NCI-H2171 (cell line): ENCODE results near the gene HOXB1.
"Not testable (repeated sequence)": the region's sequence is repeated elsewhere in the genome, so short reads cannot be mapped to it uniquely, and the experiment has no call there.

Experiments
- DNase-seq: peaks from one replicate; lab custom pipeline; 2025; lab: John Stamatoyannopoulos, UW

Gene HOXB1

DNA sequence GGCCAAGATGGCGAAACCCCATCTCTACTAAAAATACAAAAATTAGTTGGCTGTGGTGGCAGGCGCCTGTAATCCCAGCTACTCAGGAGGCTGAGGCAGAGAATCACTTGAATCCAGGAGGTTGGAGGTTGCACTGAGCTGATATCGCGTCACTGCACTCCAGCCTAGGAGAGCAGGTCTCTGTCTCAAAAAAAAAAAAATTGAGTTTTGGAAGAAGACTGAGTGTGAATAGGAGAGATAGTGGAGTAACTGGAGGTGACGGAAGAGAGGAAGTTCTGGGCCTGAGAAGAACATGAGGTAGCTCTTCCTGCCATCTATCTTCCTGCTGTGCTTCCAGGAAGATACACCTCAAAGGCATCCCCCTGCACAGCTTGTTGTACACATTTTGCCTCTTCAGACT lies 11.4 kb downstream of the HOXB1 start:
- DNase-seq, result no peak

DNA sequence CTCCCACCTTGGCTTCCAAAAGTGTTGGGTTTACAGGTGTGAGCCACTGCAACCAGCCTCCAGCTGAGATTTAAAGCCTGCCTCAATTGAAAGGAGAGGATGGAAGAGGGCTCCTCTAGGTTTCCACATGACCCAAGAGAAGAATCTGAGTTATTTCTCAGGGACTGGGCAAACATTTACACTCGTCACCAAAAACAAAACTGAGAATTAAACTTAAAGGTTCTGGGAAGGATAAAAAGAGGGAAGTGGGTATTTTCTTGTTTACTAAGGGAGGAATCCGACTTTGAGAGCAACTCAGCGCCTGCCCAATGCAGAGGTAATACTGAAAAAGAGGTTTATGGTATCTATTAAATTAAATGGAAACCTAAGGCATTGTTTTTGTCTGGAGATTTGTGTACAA lies 13.3 kb downstream of the HOXB1 start:
- no peak for DNase-seq

DNA sequence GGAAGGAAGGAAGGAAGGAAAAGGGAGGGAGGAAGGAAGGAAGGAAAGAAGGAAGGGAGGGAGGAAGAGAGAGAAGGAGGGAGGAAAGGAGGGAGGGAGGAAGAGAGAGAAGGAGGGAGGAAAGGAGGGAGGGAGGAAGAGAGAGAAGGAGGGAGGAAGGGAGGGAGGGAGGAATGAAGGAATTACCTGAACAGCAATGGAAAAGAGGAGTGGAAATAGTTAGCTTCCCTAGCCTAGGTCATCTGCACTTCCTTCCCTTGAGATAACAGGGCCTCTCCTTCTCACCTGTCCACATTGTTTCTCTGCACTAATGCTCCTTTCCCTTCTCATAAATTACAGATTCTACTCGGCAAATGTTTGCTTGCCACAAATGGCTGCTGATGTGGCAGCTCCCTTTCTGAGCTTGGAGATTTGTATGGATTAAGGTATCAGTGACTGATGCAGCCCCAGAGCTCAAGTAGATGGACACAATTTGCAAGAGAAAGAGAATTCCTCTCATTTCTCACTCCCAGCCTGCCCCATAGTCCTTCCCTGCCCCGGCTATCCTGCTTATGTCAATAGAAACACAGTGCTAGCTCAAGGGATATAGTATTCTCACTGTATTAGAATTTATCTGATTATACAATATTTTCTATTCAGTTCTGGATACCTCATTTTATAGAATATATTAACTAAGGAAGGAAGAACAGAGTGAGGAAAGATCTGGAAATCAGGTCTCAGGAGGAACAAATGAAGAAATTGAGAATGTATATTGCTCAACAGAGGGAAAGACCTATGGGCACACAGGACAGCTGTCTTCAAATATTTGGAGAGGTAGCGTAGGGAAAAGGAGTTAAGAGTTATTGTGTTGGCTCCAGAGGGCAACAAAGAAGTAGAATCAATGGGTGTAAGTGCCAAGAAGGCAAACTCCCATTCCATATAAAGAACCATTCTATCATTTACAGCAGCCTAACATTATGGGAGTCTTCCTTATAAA lies 14.6 kb downstream of the HOXB1 start:
- no peak for DNase-seq

DNA sequence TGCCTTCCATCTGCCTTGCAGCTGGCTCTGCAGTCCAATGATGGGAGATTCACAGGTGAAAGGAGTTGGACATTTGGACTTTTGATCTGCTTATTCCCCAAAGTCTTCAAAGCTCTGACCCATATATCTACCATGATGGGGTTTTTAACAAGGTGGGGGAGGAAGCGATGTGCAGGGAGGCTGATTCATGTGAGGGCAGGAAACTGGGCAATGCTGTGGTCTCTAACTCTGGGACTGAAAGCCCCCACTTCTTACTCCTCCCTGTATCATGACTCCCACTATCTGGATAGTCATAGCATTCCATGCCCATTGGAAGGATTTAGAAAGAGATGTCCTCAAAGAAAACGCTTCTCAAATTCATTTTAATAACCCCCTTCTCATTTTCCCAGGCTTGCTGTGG lies 16.3 kb downstream of the HOXB1 start:
- DNase-seq, result no peak

DNA sequence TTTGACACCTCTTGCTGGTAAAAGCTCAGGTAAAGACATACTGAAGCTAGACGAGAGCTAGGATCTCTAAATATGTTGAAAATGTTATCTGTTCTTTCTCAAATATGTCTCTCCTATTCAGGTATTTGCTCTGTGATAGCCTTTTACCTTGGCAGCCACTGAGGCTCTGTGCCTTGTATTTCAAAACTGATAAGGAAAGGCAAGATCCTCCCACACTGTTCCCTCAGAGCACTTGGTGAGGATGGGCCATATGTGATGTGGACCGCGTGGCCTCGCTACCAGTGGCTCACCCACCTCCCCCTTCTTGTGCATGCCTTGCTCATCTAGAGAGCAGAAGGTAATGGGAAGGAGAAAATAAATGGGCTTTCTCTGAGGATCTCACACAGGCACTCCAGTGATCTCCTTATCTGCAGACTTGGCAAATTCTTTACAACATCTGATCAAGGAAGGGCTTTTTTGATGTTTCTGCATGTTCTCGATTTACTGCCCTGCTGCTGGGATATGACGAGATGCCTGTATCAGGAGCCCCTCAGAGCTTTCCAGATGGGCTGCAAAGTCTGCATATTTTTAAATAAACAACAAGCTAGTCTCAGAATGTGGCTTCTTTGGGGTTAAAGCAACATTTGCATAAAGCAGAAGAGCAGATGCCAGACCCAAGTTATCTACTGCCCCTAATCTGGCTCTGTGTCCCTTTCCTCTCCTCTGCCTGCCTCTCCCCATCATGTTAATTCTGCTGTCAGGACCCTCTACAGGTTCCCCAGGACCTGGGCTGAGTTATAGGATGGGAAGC lies 16.9 kb downstream of the HOXB1 start:
- no peak for DNase-seq

DNA sequence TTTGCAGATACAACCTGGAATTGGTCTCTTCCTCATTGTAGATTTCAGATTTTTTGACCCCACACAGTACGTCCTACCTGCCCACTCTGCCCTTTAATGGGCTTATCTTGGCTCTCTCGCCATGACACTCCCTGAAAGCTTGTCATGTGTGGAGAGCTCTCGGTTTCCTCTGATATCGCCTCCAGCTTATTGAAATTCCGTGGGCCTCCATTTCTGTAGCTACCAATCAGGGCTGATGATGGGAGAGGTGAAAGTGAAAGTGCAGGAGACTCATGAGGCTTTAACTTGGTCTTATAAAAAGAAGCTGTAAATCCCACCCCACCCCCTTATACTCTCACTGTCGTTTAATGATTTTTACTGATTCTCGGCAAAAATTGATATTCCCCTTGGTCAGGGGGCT lies 17.7 kb downstream of the HOXB1 start:
- DNase-seq, result no peak

DNA sequence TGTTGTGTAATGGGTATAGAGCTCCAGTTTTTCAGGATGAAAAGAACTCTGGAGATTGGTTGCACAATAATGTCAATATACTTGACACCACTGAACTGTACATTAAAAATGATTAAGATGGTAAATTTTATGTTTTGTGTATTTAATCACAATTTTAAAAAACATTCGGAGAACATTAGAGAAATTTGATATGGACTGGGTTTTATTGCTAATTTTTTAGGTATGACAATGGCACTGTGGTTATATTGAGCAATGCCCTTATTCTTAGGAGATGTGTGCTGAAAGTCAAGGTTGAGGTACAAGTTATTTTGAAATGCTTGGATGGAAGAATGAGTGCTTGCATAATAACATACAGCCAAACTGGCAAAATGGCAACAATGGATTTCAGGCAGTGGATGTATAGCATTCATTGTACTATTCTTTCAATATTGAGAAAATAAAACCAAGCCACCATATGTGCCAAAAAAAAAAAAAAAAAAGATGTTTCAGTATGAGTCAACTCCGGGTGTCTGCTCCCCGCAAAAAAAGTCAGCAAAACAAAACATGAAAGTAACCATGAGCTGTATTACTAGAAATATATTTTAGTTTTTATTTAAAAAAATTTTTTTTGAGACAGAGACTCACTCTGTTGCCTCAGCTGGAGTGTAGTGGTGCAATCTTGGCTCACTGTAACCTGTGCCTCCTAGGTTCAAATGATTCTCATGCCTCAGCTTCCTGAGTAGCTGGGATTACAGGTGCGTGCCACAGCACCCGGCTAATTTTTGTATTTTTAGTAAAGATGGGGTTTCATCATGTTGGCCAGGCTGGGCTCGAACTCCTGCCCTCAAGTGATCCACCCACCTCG lies 19.8 kb downstream of the HOXB1 start:
- DNase-seq, result no peak

DNA sequence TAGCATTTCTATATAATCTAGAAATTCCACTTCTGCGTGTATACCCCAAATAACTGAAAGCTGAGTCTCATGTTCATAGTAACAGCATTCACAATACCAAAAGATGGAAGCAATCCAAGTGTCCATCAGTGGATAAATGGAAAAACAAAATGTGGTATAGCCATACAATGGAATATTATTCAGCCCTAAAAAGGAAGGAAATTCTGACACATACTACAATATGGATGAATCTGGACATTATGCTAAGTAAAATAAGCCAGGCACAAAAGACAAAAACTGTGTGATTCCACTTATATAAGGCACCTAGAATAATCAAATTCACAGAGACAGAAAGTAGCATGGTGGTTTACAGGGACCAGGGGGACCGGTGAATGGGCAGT lies 20.4 kb downstream of the HOXB1 start:
- no peak for DNase-seq

DNA sequence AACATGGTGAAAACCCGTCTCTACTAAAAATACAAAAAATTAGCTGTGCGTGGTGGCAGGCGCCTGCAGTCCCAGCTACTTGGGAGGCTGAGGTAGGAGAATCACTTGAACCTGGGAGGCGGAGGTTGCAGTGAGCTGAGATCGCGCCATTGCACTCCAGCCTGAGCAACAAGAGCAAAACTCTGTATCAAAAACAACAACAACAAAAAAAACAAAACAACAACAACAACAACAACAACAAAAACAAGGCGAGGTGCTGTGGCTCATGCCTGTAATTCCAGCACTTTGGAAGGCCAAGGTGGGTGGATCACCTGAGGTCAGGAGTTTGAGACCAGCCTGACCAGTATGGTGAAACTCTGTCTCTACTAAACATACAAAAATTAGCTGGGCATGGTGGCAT lies 21.1 kb downstream of the HOXB1 start:
- DNase-seq, result not testable (repeated sequence)

DNA sequence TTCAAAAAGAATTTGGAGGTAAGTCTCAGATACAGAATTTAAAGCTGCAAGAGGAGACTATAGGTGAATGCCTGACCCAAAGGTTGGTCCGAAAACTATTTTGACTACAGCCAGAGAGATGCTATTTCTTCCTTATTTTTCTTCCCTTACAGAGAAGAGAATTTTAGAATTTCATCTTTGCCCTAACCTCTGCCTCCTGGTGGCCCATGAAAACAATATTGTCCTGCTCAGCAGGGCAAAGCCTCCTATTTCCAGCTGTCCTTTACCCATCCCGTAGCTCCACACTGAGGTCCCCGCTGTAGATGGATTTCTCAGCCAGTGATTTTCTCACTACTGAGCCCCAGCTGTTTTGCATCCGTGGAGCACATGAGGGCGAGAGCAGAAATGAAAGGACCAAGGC lies 24.6 kb downstream of the HOXB1 start:
- no peak for DNase-seq

DNA sequence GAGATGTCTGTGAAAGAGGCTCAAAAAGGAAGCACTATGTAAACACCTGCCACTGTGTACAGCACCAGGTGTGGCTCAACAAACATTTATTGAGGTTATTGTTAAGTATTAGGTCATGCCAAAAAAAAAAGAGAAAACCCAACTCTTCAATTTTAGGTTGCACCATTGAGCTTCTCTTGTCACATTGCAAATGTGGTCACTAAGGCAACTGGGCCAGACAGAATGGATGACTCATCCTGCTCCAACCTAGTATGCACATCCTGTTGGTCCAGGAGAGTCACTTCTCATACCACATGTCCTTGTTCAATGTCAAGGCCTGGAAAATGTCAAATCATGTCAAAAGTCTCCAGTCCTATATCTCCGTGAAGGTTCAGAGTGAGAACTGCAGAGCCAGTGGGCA lies 25.0 kb downstream of the HOXB1 start:
- no peak for DNase-seq

DNA sequence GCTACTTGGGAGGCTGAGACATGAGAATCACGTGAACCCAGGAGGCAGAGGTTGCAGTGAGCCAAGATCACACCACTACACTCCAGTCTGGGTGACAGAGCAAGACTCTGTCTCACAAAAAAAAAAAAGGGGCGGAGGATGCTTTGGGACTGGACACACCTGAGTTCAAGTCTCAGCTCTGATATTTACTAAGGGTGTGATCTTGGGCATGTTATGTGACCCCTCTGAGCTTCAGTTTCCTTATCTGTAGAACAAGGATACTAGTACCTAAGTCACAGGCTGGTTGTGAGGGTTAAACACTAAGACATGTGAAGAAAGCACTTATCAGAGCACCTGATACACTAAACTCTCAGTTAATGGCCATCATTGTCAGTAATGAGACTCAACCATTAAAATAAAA lies 25.9 kb downstream of the HOXB1 start:
- no peak for DNase-seq

DNA sequence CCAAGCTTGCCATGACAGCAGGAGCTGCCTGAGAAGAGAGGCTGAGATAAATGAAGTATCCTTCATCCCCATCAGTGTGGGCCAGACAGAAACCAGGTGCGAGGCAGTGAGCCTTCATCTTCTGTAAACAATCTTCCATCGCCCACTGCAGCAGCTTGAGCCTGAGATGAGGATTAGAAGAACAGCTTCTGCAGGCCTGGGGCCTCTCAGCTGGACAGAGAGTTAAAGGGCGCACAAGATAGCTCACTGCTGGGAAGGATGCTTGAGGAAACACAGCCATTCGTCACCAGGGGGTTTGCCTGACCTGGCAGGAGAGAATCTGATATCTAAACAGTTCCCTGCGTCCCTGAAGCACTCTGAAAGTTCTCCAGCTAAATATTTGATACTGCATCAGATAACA lies 27.1 kb downstream of the HOXB1 start:
- no peak for DNase-seq

DNA sequence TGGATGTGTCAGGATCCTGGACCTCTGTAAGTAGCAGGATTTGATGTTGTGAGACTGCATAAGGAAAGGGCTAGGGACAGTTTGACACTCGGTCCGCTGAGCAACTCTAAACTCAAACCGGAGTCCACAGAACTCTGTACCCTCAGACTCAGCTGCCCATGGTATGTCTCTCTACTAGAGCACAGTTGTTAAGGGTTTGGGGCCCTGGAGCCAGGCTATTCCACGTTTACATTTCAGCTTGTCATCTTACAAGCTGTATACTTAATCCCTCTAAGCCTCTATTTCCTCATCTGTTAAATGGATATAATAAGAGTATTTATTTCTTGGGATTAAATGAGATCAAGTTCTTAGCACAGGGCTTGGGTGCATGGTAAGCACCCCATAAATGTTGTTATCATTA lies 27.9 kb downstream of the HOXB1 start:
- DNase-seq, result no peak

DNA sequence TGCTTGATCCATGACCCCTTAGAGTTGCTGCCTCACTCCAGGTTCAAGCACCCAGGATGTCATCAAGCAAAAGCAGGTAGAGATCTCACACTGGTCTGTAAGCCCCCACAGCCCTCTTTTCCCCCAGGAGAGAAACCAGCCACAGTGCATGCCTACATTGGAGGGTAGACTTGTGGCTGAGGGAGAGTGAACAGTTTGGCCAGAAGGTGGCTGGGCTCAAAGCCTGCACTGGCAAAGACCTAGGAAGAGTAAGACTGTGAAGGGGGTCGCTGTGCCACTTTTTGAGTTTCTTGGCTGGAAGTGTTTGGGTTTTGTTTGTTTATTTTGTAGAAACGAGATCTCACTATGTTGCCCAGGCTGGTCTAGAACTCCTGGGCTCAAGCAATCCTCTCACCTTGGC lies 28.5 kb downstream of the HOXB1 start:
- DNase-seq, result no peak

DNA sequence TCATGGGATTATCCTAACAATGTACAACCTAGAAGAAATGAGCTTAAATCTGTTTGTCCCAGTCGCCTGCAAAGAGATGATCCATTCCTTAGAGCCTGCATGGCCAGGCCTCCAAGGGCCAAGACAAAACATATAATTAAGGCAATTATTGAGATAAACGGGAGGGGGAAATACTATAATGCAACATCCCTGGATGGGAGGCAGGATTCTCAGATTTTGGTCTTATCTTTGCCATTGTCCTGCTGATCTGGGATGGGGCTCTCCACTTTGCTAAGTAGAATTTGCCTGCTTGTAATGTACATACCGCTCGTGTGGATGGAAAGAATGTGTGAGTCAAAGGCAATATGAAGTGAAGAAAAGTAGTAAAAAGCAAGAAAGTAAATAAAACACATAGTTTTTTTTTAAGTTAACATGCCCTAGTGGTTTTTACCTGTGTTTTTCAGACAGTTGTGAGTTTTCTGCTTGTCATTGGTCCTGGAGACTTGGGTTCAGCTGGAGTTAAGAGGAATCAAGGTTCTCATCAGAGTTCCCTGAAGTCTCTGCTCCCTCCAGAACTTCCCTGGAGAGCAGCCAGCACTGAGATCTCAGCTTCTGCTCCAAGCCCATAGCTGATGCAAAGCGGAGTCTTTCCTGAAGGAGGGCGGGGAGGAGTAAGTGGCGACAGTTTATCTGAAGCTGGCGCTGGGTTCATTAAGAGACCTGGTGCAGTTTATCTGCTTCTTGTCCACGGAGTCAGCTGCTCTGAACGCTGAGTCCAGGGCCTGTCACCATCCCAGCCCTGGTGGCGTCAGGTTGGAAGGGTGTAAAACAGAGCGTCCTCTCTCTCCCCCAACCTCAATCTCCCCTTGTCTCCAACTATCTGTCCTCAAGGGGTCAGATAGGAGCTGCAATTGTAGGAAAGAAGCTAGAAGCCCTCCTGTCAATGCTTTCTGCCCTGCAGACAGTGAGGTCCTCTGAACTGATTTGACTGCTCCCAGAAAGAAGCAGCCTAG lies 30.1 kb downstream of the HOXB1 start:
- DNase-seq, result no peak

DNA sequence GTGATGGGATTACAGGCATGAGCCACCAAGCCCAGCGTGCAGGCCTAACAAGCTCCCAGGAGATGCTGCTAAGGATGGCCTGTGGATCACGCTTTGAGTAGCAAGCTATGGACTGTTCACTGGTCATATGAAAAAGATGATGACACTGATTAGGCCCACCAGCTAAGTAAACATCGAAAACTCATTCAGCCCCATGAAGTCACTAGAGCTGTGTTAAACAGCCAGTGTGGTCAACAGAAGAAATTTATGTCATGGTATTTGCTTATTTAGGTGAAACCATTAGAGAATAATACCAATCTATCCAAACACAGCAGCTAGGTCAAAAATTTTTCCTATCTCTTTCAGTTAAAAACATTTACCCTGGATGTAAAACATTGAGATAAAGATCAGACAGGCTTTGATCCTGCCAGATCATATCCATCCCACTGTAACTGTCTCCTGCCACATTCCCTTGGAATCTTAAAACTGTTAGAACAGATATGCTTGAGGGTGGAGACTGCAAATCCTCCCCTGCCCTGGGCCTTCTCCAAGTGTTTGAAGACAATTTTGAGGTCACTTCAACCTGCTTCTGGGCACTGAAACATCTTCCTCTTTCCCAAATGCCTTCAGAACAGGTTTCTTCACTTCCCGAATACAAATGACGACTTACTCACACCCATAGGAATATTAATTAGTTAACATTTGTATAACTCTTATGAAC lies 30.9 kb downstream of the HOXB1 start:
- no peak for DNase-seq

DNA sequence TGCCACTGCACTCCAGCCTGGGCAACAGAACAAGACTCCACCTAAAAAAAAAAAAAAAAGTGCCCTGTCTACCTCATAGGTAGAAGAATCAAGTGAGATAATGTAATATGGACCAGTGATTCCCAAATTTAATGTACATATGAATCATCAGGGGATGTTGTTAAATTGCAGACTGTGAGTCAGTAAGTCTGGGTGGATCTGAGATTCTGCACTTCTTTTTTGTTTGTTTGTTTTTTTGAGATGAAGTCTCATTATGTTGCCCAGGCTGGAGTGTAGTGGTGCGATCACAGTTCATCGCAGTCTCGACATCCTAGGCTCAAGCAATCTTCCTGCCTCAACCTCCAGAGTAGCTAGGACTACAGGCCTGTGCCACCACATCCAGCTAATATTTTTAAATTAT lies 31.6 kb downstream of the HOXB1 start:
- no peak for DNase-seq

DNA sequence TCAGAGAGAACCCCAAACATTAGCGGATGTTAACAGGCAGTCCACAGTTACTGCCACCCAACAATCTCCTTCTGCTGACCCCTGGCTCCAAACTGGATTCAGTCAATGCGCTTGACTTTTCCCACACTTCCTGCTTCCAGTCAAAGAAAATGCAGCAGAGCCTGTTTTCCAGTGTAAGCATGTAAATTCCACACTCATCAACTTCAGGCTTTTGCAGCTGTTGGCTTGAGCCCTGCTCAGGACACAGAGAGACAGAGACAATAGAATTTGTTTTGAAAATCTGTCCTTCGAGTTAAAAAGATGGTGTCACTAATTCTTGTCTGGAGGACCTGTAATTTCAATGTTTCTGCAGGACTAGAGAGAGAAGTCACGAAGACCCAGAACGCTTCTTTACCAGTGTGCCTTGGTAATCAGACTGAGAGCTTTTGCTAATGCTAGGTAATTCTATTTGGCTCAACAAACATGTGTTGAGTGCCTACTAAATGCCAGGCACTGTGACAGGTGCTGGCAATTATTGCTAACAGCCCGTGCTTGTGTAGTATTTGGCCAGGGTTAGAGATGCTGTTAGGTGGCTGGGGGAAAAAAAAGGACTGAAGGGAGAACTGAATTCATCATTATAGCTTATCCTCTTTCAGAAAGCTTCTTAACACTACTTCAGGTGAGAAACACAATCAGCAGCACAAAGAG lies 32.5 kb downstream of the HOXB1 start:
- no peak for DNase-seq

DNA sequence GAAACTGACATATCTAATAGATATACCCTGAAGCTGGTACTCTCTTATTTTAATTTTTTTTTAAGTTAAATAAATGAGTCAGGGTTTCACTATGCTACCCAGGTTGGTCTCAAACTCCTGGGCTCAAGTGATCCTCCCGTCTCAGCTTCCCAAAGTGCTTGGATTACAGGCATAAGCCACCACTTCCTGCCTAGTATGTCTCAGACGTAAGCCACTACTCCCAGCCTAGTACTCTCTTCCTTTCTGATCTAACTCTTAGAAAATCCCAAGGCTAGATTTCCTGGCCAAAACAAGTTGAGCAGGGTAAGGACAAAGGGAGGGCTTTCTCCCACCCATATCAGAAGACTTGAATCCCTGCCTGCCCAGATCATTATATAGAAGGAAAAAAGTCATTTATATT lies 33.7 kb downstream of the HOXB1 start:
- no peak for DNase-seq
